Esophagus squamous epithelium (tissue), 5 donors: ENCODE data around the gene CTNNA3. TPM values are rescaled to one million over a fixed set of nuclear protein-coding genes. Genes with fewer than 3 reads are reported as not detected.

Experiments
- DNase-seq: peaks from one replicate; lab custom pipeline; 2025; lab: John Stamatoyannopoulos, UW
- H3K27ac ChIP-seq, 4 donors: fragments of 200-600 bp; sonication (generic); one replicate each; pipeline ENCODE4 v1.5.1; 2016 to 2019; ENCODE audit warnings: mild to moderate bottlenecking in 1 of 4
- H3K27me3 ChIP-seq, 4 donors: fragments of 200-600 bp; sonication (generic); 1 replicate in 3 of 4; 2 replicates in 1 of 4; pipeline versions ENCODE4 v1.5.1 to v1.6.0; 2017 to 2021; ENCODE audit warnings: antibody characterized with exemption in 1 of 4
- H3K36me3 ChIP-seq, 3 donors: fragments of 200-600 bp; sonication (generic); one replicate each; pipeline ENCODE4 v1.5.1; 2016 to 2019
- H3K4me1 ChIP-seq, 3 donors: fragments of 200-600 bp; sonication (generic); one replicate each; pipeline ENCODE4 v1.5.1; 2017 to 2019
- H3K4me3 ChIP-seq, 4 donors: fragments of 200-600 bp; sonication (generic); 1 replicate in 3 of 4; 2 replicates in 1 of 4; pipeline ENCODE4 v1.5.1; 2016 to 2019; ENCODE audit warnings: mild to moderate bottlenecking in 2 of 4, moderate library complexity in 1 of 4
- H3K9me3 ChIP-seq, 3 donors: fragments of 200-600 bp; sonication (generic); one replicate each; pipeline ENCODE4 v1.5.1; 2016 to 2019
- CTCF ChIP-seq, 6 experiments: fragments of 450-650 bp in 4 of 6; fragments of 200-600 bp in 2 of 6; sonication (generic) in 2 of 6; IDR thresholded peaks; one replicate each; pipeline ENCODE4 v1.5.1; 2016 to 2019; ENCODE audit warnings: antibody characterized with exemption in 6 of 6, mild to moderate bottlenecking in 4 of 6, moderate library complexity in 4 of 6
- POLR2A ChIP-seq, 4 donors: fragments of 450-650 bp; IDR thresholded peaks; one replicate each; pipeline ENCODE4 v1.6.1; 2017; ENCODE audit warnings: antibody characterized with exemption in 4 of 4, mild to moderate bottlenecking in 4 of 4, moderate library complexity in 3 of 4
- WGBS, 2 donors: methylation state at CpG; one replicate each; pipeline ENCODE4 v1.1.5; 2018; 5-methylcytosine and 5-hydroxymethylcytosine counted together
- intact Hi-C: fragments of 100-400 bp; cut with DNase I; formaldehyde crosslinking; loops from one replicate; pipeline ENCODE4 v1.15.0; 2022
- total RNA-seq, 4 donors: library from RNA; depleted of rRNA; stranded (reverse); fragments of >200 nt; gene quantifications; one replicate each; pipeline ENCODE4 v1.1.0, GENCODE V29; 2016
- donor health status: DM: yes; HTN: yes; CAD: no.

The CTNNA3 gene
- total RNA-seq, 4 donors from 2014 or later, result 0.29 to 1.9 (median 0.61) TPM; not detected in 1

DNA sequence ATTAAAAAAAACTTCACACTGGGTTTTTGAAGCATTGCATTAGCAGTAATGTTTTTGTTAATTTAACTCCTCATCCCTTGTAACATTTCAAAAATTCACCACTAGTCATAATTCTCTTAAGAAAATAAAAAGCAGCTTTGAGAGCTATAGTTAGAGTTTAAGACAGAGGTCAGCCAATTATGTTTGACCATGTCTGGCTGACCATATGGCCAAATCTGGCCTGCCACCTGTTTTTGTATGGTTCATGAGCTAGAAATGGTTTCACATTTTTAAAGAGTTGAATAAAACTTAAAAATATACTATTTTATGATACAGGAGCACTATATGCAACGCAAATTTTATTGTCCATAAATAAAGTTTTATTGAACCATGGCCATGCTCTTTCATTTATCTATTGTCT, 843.2 kb downstream of the CTNNA3 start:
- Histone ChIP-seq H3K27me3 (no peaks in the 10 kb centered on the region), H3K4me3 (no peak overlapping the region), H3K27ac (no peak overlapping the region), H3K36me3 (no peaks in the 10 kb centered on the region), H3K4me1 (no peaks in the 10 kb centered on the region), H3K9me3 (no peaks in the 10 kb centered on the region)
- no peak for TF ChIP-seq CTCF (IDR thresholded peaks at IDR 0.05)
- no peak for TF ChIP-seq POLR2A (IDR thresholded peaks at IDR 0.05)
- DNase-seq, result no peak
- intact Hi-C loops, result no loop called here
- 40 to 57% methylated on average over 1 of the region's 1 CpG for WGBS, 2 donors

DNA sequence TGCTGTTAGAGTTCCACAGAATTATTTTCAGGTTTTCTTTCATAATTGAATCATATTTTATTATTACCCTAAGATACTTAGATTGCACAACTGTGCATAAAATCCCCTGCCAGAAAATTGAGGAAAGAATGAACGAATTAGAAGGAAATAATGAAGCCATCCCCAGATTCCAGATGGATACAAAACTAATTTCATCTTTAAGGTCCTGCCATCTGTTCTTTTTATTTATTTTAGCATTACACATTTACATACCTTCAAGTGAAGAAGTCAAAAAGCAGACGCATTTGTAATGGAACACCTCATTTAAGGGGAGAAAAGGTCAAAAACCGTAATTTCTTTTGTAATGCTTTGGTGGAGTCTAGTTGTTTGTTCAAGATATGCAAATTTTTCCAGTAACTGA, 847.1 kb downstream of the CTNNA3 start:
- Histone ChIP-seq H3K36me3 (no peaks in the 10 kb centered on the region), H3K9me3 (no peaks in the 10 kb centered on the region), H3K27ac (no peak overlapping the region), H3K27me3 (no peaks in the 10 kb centered on the region), H3K4me1 (no peaks in the 10 kb centered on the region), H3K4me3 (no peak overlapping the region)
- WGBS, 2 donors, result 31 to 35% methylated on average over 3 of the region's 3 CpGs
- no peak for DNase-seq
- TF ChIP-seq POLR2A (IDR thresholded peaks at IDR 0.05), result no peak
- no peak for TF ChIP-seq CTCF (IDR thresholded peaks at IDR 0.05)
- intact Hi-C loops, result no loop called here

GRCh38 chr10:66844176-66844942, 851.6 kb downstream of the CTNNA3 start:
- TF ChIP-seq POLR2A (IDR thresholded peaks at IDR 0.05) (no peak), CTCF (IDR thresholded peaks at IDR 0.05) (no peak)
- Histone ChIP-seq H3K27ac (no peak overlapping the region), H3K4me3 (no peak overlapping the region), H3K4me1 (no peaks in the 10 kb centered on the region), H3K9me3 (no peaks in the 10 kb centered on the region), H3K27me3 (no peaks in the 10 kb centered on the region), H3K36me3 (no peaks in the 10 kb centered on the region)
- no peak for DNase-seq
- intact Hi-C loops, result no loop called here
- 58 to 82% methylated on average over 1 of the region's 1 CpG for WGBS, 2 donors

DNA sequence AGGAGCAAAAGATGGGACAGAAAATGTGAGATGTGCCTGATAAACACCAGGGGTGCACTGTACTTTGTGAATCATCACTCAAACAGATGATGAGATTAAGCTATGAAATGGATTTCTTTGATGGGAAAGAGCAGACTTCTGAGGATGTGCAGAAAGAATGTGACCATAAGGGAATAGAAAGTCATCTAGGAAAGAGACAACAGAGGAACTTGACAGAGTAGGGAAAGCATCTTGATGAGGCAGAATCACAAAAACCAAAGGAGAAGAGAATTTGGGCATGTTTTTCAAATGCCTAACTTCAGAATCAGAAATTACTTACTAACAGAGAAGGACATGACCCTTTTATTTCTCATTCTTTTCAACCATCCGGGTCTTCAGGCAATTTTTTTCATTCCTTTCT, 852.6 kb downstream of the CTNNA3 start:
- H3K27ac ChIP-seq, result no peak overlapping the region
- H3K36me3 ChIP-seq, result no peaks in the 10 kb centered on the region
- H3K9me3 ChIP-seq, result no peaks in the 10 kb centered on the region
- intact Hi-C loops, result no loop called here
- TF ChIP-seq CTCF (IDR thresholded peaks at IDR 0.05) (no peak), POLR2A (IDR thresholded peaks at IDR 0.05) (no peak)
- H3K4me1 ChIP-seq, result no peaks in the 10 kb centered on the region
- WGBS, 2 donors, result 50 to 58% methylated on average over 1 of the region's 1 CpG
- no peak overlapping the region for H3K4me3 ChIP-seq
- H3K27me3 ChIP-seq, result no peaks in the 10 kb centered on the region
- DNase-seq, result no peak

DNA sequence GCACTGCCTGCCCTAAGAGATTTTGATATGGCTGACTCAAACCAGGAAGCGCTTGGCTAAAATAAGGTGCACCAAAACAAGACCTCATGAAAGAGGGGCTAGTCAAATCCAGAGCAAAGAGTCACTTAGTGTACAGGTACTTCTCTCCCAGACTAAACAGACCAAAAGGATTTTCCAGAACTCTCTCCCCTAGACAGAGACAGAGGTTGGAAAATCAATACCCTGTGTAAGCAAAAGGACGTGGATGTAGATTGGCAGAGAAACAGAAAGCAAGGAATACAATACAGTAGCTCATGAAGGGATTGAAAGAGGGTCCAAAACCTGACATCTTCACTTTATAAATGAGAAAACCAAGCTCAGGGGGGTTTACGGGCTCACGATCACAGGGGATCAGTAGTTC, 853.1 kb downstream of the CTNNA3 start:
- Histone ChIP-seq H3K9me3 (no peaks in the 10 kb centered on the region), H3K27me3 (no peaks in the 10 kb centered on the region), H3K36me3 (no peaks in the 10 kb centered on the region), H3K4me1 (no peaks in the 10 kb centered on the region), H3K27ac (no peak overlapping the region), H3K4me3 (no peak overlapping the region)
- whole genome bisulfite sequencing, 2 donors, result 73 to 74% methylated on average over 4 of the region's 4 CpGs
- TF ChIP-seq CTCF (IDR thresholded peaks at IDR 0.05) (no peak), POLR2A (IDR thresholded peaks at IDR 0.05) (no peak)
- intact Hi-C loops, result no loop called here
- no peak for DNase-seq
